ENCODE measurements around the gene CDC42BPB.
A peak's percentile ranks its signal among the peaks of the same experiment; 100 is the strongest.

Gene CDC42BPB

DNA sequence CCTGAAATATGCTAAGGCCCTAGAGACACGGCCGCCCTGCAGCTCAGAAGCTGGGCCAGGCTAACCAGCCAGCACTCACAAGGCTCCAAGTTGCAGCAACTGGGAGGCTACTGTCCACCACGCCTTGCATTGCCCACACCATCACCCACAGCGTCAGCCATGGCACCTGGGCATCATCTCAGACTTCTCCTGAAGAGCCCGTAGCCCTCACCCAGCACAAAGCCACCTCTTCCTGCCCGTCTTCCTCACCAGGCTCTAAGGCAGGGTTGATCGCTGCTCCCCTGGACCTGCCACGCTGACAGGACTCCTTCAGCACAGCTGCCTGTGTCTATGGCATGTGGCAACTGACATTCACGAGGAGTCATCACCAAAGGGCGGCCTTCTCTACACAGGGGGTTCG, 38.1 kb downstream of the CDC42BPB start:
- no peak for DNase-seq (ENCODE audit: low read depth)

GRCh38 chr14:103016594-103016993, 40.8 kb downstream of the CDC42BPB start:
- DNase-seq (ENCODE audit: low read depth): no peak

GRCh38 chr14:103016071-103016470, 41.3 kb downstream of the CDC42BPB start:
- DNase-seq (ENCODE audit: low read depth): no peak

GRCh38 chr14:103015426-103015825, 41.9 kb downstream of the CDC42BPB start:
- no peak for DNase-seq (ENCODE audit: low read depth)

DNA sequence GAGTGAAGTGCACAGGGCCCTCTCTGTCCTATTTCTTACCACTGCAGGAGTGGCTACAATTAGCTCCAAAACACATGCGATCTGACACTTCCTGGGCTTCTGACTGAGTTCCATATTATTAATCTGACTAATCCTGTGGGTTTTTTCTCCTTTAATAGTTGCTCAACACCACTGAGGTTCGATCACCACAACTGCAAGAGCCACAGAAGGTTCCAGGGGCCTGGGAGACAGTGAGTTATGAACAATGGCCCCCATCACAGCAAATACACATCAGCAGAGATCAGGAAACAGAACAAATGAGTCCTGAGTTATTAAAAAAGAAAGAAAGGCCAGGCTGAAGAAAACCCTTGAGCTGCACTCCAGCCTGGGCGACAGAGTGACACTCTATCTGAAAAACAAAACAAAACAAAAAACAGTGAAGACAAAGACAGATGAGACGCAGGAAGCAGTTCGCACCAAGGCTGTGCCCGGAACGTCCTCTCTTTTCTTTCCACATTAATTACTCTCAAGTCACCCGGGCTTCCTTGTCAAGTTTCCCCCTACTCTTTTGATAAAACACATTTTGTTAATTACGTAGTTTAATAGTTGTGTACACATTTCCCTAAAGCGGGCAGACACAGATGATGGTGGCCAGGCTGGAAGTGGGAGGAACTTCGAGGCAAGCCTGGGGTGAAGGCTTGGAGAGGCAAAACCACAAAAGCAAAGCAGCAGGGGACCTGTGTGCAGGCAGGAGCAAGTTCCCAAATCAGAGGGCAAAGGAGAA, 42.7 kb downstream of the CDC42BPB start:
- peak; percentile 33 for DNase-seq (ENCODE audit: low read depth)

DNA sequence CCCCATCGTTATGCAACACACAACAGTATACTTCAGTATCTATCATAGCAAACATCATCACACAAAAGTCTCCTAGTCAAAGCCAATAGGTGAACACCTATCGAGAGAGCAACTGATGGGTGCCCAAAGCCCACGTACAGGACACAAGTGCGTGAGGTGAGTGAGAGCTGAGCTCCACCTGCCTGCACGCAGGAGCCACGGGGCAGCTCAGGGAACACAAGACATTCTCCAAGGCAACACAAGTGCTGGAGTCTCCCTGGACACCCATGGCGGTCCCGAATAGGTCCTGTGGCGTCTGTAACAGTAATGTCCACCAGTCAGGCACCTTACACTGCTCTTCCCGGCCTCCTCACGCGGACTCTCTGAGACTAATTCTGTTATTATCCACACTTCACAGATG, 44.3 kb downstream of the CDC42BPB start:
- DNase-seq (ENCODE audit: low read depth): no peak

DNA sequence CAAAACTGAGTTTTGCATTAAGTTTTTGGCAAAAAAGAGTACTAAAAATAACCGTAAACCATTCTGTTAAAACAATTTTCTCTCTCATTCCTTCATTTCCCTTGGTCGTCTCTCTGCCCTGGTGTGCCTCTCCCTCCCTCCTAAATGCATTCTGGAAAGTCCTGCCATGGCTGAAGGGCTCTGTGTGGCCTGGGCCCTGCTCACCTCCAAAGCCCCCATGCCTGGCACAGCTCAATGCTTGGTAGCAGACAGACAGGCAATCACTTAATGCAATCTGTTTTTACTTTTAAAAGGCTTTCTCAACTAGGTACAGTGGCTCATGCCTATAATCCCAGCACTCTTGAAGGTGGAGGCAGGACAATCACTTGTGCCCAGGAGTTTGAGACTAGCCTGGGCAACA, 47.8 kb downstream of the CDC42BPB start:
- DNase-seq (ENCODE audit: low read depth): no peak

DNA sequence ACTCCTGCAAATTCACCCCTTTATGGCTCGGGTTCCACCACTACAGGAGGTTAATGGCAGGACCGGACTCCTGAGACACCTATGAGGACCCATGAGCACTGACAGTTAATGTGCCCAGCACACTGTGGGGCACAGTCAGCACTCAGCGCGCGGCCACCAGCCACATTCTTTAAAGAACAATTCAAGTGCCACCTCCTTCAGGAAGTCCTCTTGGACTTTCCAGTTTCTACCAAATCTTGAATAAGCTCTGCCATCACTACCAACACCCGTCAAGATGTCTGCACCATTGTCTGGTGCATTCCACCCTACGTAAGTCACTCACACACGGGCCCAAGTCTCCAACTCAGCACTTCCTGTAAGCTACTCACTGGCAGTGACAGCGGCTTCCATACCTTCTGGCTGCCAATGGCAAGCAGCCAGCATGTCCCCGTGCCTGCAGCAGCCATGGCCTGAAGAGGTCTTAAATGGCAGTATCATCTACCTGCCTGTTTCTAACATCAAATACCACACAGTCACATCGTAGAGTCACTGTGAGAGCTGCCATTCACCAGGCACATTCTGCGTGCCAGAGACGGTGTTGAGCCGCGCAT, 48.5 kb downstream of the CDC42BPB start:
- no peak for DNase-seq (ENCODE audit: low read depth)

- no peak for DNase-seq (ENCODE audit: low read depth)
These were observed 49.2 kb downstream of the CDC42BPB start for GRCh38 chr14:103008126-103008525.

- no peak for DNase-seq (ENCODE audit: low read depth)
These were observed 49.8 kb downstream of the CDC42BPB start for GRCh38 chr14:103007555-103007954.

GRCh38 chr14:103006991-103007520, 50.3 kb downstream of the CDC42BPB start:
- no peak for DNase-seq (ENCODE audit: low read depth)

GRCh38 chr14:103006106-103006505, 51.2 kb downstream of the CDC42BPB start:
- DNase-seq (ENCODE audit: low read depth): no peak

DNA sequence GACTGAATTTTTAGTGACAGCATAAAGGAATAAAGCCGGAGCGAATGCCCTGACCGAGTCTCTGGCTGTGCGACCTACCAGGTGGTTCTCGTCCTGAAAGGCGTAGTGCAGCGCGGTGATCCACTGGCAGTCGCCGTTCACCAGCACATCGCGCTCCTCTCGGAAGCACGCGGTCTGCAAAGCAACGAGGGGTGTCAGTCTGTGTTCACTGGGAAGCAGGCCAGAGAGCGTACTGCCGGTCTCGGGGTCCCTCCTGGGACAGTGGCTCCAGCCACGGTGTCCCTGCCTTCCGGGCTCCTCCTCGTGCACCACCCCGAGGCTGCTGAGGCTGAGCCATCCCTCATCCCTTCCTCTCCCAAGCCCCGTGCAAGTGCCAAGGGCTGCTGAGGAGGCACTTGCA, 53.5 kb downstream of the CDC42BPB start:
- no peak for DNase-seq (ENCODE audit: low read depth)

DNA sequence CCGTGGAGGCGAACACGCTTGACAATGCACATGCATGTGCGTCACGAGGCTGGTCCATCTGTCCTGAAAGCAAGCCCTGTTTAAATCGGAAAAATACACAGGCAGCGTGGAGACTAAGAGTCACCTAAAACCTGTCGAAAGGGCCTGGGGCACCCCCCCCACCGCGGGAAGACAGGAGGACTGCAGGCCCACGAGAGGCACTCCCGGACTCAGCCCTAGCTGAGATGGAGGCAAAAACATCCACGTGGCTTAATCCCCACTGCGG, 54.1 kb downstream of the CDC42BPB start:
- no peak for DNase-seq (ENCODE audit: low read depth)

DNA sequence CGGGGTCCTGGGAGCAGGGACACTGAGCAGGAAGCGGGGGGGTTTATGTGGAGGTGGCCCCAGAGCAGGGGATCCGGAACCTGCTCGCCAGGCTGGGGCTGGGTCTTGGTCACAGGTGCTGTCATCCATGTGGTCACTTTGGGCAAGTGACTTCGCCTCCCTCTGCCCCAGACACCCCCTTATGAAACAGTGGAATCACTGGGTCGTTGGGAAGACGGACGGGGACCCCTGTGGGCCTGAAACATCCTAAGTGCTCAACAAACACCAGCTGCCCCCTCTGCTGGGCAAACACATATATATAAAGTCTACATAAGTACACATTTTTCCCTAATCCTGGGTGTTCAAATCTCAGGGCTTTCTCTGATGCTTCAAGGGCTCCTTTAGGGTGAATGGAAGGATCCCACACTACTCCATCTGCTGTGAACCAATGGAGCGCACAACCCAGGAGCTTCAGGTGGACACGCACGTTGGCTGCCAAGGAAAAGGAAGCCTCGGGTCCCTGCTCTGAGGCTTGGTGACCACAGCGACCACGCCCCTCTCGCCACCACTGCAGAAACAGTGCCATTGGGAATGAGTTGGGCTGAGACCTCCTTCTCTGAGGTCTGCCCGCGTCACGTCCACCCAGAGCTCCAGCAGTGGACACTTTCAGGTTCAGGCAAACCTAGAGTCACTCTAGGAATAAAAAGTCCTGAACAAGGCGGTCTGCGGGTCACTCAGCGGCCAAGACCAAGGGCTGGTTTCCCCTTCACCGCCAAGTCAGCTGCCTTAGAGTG, 54.6 kb downstream of the CDC42BPB start:
- DNase-seq (ENCODE audit: low read depth): no peak

GRCh38 chr14:103001651-103002396, 55.5 kb downstream of the CDC42BPB start:
- no peak for DNase-seq (ENCODE audit: low read depth)

GRCh38 chr14:103001226-103001625, 56.1 kb downstream of the CDC42BPB start:
- DNase-seq (ENCODE audit: low read depth): peak; percentile 19

- no peak for DNase-seq (ENCODE audit: low read depth)
These were observed 56.9 kb downstream of the CDC42BPB start for GRCh38 chr14:103000291-103000921.

DNA sequence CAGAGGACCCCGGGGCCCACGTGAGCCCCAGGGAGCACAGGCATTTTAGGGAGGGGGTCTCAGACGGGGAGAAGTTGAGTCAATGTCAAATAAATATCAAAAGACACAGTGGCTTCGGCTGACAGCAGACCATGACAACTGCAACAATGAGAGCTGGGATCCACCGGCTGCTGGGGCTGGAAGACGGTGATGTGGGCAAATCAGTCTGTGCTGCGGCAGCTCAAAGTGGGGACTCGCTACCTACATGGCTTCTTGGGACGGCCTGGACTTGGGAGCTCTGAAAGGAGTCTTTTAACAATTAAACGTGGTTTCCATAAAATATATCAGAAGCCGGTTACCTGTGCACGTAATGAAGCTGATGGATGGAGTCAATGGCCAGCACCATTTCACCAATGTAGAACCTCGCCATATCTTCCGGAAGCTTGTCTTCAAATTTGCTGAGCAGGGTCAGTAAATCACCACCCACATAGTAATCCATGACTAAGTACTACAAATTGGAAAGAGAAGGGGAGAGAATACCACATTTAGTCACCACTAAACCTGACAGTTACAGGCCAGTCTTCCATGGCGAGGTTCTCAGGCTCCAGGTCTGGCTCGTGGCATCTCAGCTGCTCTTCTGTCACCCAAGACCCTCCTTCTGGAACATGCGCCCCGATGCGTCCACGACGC, 58.0 kb downstream of the CDC42BPB start:
- DNase-seq (ENCODE audit: low read depth): no peak

DNA sequence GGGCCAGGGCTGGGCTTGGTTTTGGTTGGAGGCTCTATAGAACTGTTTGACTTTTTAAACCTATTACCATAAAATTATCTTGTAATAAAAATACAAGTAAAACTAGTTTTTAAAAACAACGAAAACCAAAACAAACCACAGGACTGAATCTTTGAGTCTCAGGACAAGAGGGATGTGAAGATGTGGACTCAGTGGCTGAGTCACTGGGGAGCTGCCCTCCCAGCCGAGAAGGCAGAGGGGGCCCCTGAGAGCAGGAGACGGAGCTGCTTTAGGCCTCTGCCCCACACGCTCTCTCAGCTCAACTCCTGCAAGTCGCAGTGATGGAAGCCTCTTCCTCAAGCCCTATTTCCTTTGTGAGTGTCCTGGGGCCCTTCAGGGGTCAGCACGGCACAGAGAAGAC, 59.0 kb downstream of the CDC42BPB start:
- DNase-seq (ENCODE audit: low read depth): no peak

DNA sequence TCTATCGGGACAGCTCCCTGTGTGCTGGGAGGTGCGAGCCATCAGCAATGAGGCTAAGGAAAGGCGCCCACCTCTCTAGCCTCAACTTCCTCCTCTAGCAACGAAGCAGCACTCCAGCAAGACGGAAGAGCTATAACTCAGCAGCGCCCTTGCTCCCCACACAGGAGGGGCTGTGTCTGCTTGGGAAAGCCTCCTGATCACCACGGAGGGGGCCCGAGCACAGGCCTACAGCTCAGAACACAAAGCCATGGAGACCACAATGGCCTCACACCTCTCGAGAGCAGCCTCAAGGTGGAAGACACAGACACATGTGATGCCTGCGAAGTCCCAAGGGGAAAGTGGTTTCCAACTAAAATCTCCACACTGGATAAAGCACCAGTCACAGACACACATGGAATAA, 60.4 kb downstream of the CDC42BPB start:
- no peak for DNase-seq (ENCODE audit: low read depth)
